Heart right ventricle (tissue), 16 donors: ENCODE data around the gene SULT2B1. TPM values are rescaled to one million over a fixed set of nuclear protein-coding genes. Genes with fewer than 3 reads are reported as not detected.

Source experiments
- ATAC-seq, 8 donors: fragments of 200-7000 bp; cut with Tn5 transposase; one replicate each; pipeline ENCODE4 v1.9.1; 2020; ENCODE audit warnings: mild to moderate bottlenecking in 8 of 8, moderate library complexity in 8 of 8, moderate number of reproducible peaks in 1 of 8
- DNase-seq, 2 donors: peaks; one replicate each; pipeline ENCODE4 v3.0.0-alpha.2; 2020
- H3K27ac ChIP-seq, 10 donors: fragments of 200-600 bp; sonication (generic) in 2 of 10; one replicate each; pipeline versions ENCODE4 v1.5.0 to v1.8.0; 2020 to 2022; ENCODE audit warnings: mild to moderate bottlenecking in 3 of 10
- H3K27me3 ChIP-seq, 7 donors: fragments of 200-600 bp; one replicate each; pipeline ENCODE4 v1.8.0; 2021 to 2022; ENCODE audit warnings: mild to moderate bottlenecking in 2 of 7
- H3K36me3 ChIP-seq, 9 donors: fragments of 200-600 bp; sonication (generic) in 1 of 9; one replicate each; pipeline versions ENCODE4 v1.5.0 to v1.8.0; 2020 to 2022; ENCODE audit warnings: mild to moderate bottlenecking in 2 of 9
- H3K4me1 ChIP-seq, 9 donors: fragments of 200-600 bp; sonication (generic) in 1 of 9; one replicate each; pipeline versions ENCODE4 v1.5.0 to v1.8.0; 2020 to 2022; ENCODE audit warnings: mild to moderate bottlenecking in 4 of 9
- H3K4me3 ChIP-seq, 10 donors: fragments of 200-600 bp; sonication (generic) in 2 of 10; one replicate each; pipeline versions ENCODE4 v1.5.0 to v1.8.0; 2020 to 2022; ENCODE audit warnings: mild to moderate bottlenecking in 7 of 10, moderate library complexity in 2 of 10
- H3K9me3 ChIP-seq, 11 donors: fragments of 200-600 bp in 10 of 11; sonication (generic) in 2 of 11; one replicate each; pipeline versions ENCODE4 v1.5.0 to v1.8.0; 2013 to 2022; ENCODE audit warnings: mild to moderate bottlenecking in 2 of 11, control low read depth in 1 of 11, moderate library complexity in 1 of 11
- whole genome bisulfite sequencing, 2 donors: extraction: QIAGEN DNeasy Blood & Tissue Kit; methylation state at CpG; one replicate each; pipeline ENCODE4 v1.1.7; 2013; ENCODE audit warnings: inconsistent platforms in 1 of 2; 5-methylcytosine and 5-hydroxymethylcytosine counted together
- intact Hi-C, 10 donors: fragments of 100-400 bp; cut with DNase I; formaldehyde crosslinking; loops; one replicate each; pipeline versions ENCODE4 v1.11.1 to v1.14.2; 2022
- polyA plus RNA-seq, 2 donors: library from polyadenylated mRNA; stranded (reverse); fragments of 200-250 nt; gene quantifications; one replicate each; pipeline ENCODE4 v1.2.3, GENCODE V29; 2013
- total RNA-seq, 10 donors: library from RNA; stranded (reverse); fragmentation: NEBNext Ultra II Directional in 3 of 10; extraction: Animal tissue kit (Norgen Biotek cat#: 25700) in 3 of 10; gene quantifications; one replicate each; pipeline versions ENCODE4 v1.2.1 to v1.2.4, GENCODE V29; 2021 to 2023
- TF ChIP-seq, protein P1 (sequence below), 9 donors: fragments of 200-600 bp; sonication (generic) in 2 of 9; IDR thresholded peaks; one replicate each; pipeline versions ENCODE4 v1.5.0 to v1.8.0; 2021 to 2022; ENCODE audit warnings: antibody characterized with exemption in 9 of 9, mild to moderate bottlenecking in 5 of 9, moderate library complexity in 1 of 9
- donor health status: Arrhythmogenic right ventricular cardiomyopathy.
- donor health status: ischemic (EF 13 %, LVEDD 7.1; RV severe dilation, severe dysfunction).
- donor health status: healthy with polysubstance abuse.
- donor health status: DM: no; HTN: yes; CAD: no.
- donor health status: DM: no; HTN: no; CAD: no.
- donor health status: ischemic (EF 25% LVEDD 6.9; RV normal size, moderate dysfunction).
- donor health status: ischemic (EF 25% LVEDD 5.7; RV mildly dilated, moderate dysfunction).
- donor health status: healthy.
- donor health status: DM: yes; HTN: yes; CAD: no.
- donor health status: Ischemic cardiomyopathy.
- donor health status: ischemic (EF 35%, LVEDD 5.7; RV mildly dilated, moderate dysfunction).
- donor health status: nonischemic (EF 11% LVEDD 7.7; RV severe dilation, severe dysfunction).
- donor health status: DM: yes; HTN: yes; CAD: no.
- donor health status: PGD.
- donor health status: ischemic (EF 29% LVEDD 5.4; RV normal size, mild dysfunction).
- donor health status: nonischemic (EF 23%, LVEDD 6.1; RV moderate dilation, normal function).

Gene SULT2B1
- total and polyA plus RNA-seq, 12 donors: 0.13 to 0.70 (median 0.42) TPM; not detected in 7

DNA sequence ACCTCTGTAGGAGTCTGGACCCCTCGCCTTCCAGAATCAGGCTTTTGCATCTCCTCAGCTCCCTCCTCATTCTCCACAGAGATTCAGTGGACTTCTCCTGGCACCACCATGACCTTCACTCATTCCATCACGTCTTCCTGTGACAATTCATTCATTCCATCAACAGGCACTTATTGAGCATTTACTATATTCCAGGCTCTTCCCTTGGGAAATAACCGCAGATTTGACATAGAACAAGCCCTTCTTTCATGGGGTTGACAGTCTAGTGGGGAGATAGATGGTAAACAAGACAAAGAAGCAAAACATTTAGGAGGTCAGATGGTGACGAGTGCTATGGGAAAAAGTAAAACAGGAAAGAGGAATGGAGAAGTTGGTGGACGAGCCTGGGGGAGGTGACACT is 2.6 kb upstream of the SULT2B1 start:
- no peaks in the 10 kb centered on the region for H3K9me3 ChIP-seq
- intact Hi-C loops: no loop called here
- H3K4me1 ChIP-seq: peaks cover 0 to 4% (median 0%) of the 10 kb centered on the region in 9 donors
- no peak overlapping the region for H3K27ac ChIP-seq
- H3K4me3 ChIP-seq: no peak overlapping the region
- peaks cover 0 to 52% (median 21%) of the 10 kb centered on the region in 7 donors for H3K27me3 ChIP-seq
- TF ChIP-seq, protein P1, sequence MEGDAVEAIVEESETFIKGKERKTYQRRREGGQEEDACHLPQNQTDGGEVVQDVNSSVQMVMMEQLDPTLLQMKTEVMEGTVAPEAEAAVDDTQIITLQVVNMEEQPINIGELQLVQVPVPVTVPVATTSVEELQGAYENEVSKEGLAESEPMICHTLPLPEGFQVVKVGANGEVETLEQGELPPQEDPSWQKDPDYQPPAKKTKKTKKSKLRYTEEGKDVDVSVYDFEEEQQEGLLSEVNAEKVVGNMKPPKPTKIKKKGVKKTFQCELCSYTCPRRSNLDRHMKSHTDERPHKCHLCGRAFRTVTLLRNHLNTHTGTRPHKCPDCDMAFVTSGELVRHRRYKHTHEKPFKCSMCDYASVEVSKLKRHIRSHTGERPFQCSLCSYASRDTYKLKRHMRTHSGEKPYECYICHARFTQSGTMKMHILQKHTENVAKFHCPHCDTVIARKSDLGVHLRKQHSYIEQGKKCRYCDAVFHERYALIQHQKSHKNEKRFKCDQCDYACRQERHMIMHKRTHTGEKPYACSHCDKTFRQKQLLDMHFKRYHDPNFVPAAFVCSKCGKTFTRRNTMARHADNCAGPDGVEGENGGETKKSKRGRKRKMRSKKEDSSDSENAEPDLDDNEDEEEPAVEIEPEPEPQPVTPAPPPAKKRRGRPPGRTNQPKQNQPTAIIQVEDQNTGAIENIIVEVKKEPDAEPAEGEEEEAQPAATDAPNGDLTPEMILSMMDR (IDR thresholded peaks at IDR 0.05): no peak
- DNase-seq: no peak
- ATAC-seq: no peak
- H3K36me3 ChIP-seq: no peaks in the 10 kb centered on the region
- 64 to 69% methylated on average over 5 of the region's 5 CpGs for WGBS, 2 donors

DNA sequence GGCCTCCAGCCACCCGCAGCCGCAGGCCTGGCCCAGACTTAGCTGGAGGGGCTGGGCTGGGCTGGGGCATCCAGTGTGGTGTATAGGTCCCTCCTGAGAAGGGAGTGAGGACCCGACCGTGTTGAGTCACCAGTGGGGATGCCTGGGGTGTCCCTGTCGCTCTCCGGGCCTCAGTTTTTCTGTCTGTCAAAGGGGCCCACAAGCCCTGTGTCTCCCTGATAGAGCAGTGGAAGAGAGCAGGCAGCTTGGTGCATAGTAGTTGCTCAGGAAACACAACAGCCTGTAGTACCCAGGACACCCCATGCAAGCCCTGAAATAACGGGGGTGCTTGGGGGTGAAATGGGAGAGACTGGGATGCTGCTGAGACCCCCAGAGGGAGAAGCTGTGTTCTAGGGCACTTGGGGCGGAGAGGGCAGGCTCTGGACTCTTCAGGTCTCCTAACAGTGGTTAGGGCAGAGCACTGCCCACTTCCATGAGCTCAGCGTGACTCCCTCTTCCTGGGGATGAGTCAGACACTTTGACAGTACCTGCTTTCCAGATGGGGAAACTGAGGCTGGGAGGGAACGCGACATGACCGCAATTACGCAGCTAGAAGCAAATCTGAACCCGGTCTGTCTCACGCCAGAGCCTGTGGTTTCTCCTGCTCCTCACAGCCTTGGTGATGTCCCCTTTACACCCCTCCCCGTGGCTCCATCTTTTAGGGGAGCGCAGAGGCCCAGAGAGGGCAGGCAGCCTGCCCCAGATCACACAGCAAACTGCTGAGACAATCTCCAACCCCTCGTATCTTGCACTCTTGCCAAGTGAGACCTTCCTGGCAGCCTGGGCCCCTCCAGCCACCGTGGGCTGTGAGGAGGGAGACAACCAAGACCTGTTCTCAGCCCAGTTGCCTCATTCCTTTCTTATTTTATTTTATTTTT is 692 bp downstream of the SULT2B1 start:
- no peak for DNase-seq
- peaks cover 0 to 4% (median 0%) of the 10 kb centered on the region in 9 donors for H3K4me1 ChIP-seq
- H3K27me3 ChIP-seq: peaks cover 0 to 42% (median 9%) of the 10 kb centered on the region in 7 donors
- no peak overlapping the region for H3K4me3 ChIP-seq
- peak in 1 of 8 donors; percentile 10 for ATAC-seq
- H3K9me3 ChIP-seq: no peaks in the 10 kb centered on the region
- TF ChIP-seq, protein P1 (IDR thresholded peaks at IDR 0.05): no peak
- H3K36me3 ChIP-seq: no peaks in the 10 kb centered on the region
- 83 to 84% methylated on average over 19 of the region's 19 CpGs for WGBS, 2 donors
- no peak overlapping the region for H3K27ac ChIP-seq
- intact Hi-C loops: no loop called here

DNA sequence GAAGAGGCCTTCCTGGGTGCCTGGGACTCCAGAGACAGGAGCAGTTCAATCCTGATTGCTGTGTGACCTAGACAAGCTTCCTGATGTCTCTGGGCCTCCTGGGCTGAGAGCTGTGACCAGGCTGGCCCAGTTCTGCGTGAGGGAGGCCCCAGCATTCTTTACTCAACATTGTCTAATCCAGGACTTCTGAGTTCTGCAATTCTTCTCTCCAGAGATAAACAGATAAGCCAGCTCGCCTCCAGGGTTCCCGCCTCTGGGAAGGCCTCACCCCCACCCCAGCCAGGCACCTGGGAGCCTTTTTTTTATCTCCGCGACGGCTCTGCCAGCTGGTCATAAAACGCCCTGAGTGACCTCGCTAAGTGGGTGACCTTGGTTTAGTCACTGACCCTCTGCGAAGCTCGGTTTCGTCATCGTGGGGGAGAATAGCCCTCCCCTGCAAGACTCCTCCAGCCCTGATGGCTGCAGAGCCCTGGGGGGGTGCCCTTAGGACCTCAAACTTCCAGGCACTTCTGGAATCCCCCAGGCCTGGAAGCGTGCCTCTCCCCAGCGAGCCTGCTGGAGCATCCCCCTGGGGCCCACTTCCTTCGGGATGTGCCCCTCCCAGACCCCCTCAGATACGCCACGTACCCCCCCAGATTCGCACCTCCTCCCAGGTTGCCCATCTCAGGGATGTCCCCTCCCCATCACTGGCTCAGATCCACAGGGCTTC is 1.9 kb downstream of the SULT2B1 start:
- 21 to 25% methylated on average over 18 of the region's 18 CpGs for WGBS, 2 donors

More for the DNA sequence above, 1.9 kb downstream of the SULT2B1 start:
- TF ChIP-seq, protein P1 (IDR thresholded peaks at IDR 0.05): no peak
- Histone ChIP-seq H3K9me3 (no peaks in the 10 kb centered on the region), H3K36me3 (no peaks in the 10 kb centered on the region), H3K4me3 (no peak overlapping the region), H3K27ac (no peak overlapping the region), H3K4me1 (peaks cover 0 to 4% (median 0%) of the 10 kb centered on the region in 9 donors), H3K27me3 (peaks cover 0 to 45% (median 16%) of the 10 kb centered on the region in 7 donors)
- DNase-seq (peak in 1 of 2 donors; percentile 15), ATAC-seq (peak in 1 of 8 donors; percentile 63)
- intact Hi-C loops: no loop called here
